ENCODE data around the gene TRMT1. TPM values are rescaled to one million over a fixed set of nuclear protein-coding genes. Genes with fewer than 3 reads are reported as not detected.
A peak's percentile ranks its signal among the peaks of the same experiment; 100 is the strongest.

Gene TRMT1
- total RNA-seq, 6 experiments from 2014 or later = 36.3 to 49.9 (median 39.6) TPM

DNA sequence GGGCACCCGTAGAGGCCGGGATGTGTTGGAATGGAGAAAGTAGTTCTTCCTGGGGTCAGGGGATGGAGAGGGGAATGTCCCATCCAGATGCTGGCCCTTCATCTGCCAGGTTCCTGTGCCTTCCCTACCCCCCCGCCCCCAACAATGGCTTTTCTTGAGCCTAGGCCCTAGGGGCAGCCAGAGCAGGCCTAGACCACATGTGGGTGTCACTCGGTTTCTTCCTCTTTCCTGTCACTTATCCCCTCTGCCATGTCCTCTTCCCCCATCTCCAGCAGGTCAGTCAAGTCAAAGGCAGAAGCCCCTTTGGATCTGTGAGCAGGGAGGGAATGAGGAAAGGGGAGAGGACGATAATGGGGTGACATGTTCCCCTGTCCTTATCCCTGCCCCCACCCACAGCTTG lies 50.3 kb downstream of the TRMT1 start:
- peaks cover 2% of the 10 kb centered on the region; the same call in 1 of the 2 replicates for H3K27me3 Mint-ChIP-seq (ENCODE audit: insufficient read depth)
- H3K9me3 Mint-ChIP-seq = no peaks in the 10 kb centered on the region
- H3K4me3 Mint-ChIP-seq = no peak overlapping the region
- H3K27ac Mint-ChIP-seq = no peak overlapping the region
- TF ChIP-seq, protein P1, sequence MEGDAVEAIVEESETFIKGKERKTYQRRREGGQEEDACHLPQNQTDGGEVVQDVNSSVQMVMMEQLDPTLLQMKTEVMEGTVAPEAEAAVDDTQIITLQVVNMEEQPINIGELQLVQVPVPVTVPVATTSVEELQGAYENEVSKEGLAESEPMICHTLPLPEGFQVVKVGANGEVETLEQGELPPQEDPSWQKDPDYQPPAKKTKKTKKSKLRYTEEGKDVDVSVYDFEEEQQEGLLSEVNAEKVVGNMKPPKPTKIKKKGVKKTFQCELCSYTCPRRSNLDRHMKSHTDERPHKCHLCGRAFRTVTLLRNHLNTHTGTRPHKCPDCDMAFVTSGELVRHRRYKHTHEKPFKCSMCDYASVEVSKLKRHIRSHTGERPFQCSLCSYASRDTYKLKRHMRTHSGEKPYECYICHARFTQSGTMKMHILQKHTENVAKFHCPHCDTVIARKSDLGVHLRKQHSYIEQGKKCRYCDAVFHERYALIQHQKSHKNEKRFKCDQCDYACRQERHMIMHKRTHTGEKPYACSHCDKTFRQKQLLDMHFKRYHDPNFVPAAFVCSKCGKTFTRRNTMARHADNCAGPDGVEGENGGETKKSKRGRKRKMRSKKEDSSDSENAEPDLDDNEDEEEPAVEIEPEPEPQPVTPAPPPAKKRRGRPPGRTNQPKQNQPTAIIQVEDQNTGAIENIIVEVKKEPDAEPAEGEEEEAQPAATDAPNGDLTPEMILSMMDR (IDR thresholded peaks at IDR 0.05) = no peak
- H3K4me1 Mint-ChIP-seq (ENCODE audit: low read depth) = peaks cover 16% of the 10 kb centered on the region
- DNase-seq = no peak
- H3K36me3 Mint-ChIP-seq (ENCODE audit: low read depth) = no peaks in the 10 kb centered on the region

DNA sequence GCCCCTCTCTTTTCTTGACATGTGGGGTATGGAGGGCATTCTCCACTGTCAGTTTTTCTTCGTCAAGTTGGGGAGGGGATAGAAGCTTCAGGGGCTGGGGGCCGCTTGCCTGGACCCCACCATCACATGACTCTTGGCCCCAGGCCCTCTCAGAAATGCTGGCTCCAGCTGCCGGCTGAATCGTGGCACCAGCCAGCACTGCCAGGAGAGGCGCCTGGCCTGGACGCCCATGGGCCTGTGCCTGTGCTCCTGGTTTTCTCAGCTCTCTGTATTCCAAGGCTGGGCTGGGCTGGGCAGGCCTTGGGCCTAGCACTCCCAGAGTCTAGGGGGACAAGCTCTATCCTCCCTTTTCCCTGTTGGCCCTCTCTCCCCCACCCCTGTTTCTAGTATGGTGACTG lies 52.4 kb downstream of the TRMT1 start:
- Mint-ChIP-seq H3K36me3 (ENCODE audit: low read depth) (no peaks in the 10 kb centered on the region), H3K9me3 (no peaks in the 10 kb centered on the region), H3K27me3 (ENCODE audit: insufficient read depth) (peaks cover 2% of the 10 kb centered on the region; the same call in 1 of the 2 replicates), H3K4me1 (ENCODE audit: low read depth) (peaks cover 36% of the 10 kb centered on the region), H3K27ac (no peak overlapping the region), H3K4me3 (no peak overlapping the region)
- DNase-seq = no peak
- TF ChIP-seq, protein P1 (IDR thresholded peaks at IDR 0.05) = no peak

DNA sequence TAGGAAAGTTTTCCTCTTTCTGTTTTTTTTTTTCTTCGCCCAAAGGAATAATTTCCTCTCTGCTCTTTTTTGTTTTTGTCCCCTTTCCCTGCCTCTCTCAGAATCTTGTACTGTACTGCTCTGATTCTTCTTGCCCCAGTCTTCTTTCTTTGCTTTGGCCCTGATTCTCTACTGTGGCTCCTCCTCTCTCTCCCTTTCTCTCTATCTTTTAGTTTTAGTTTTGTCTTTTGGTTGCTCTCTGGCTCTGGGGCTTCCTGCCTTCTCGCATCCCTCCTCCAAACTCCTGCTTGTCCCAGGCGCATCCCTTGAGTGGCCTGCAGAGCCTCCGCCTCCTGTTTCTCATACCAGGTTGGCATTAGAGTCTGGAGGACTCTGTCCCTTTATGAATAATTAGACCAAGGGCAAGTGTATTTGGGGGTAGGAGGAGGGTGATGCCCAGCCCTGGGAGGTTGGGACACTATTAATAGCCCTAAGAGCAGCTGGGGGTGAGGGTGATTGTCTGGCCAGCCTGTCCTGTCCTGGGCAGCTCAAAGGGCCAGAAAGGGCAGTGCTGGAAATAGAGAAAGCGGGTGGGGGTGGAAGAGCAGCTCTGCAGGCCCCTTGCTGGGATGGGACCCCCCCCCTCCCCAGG lies 53.0 kb downstream of the TRMT1 start:
- H3K36me3 Mint-ChIP-seq (ENCODE audit: low read depth) = no peaks in the 10 kb centered on the region
- H3K27me3 Mint-ChIP-seq (ENCODE audit: insufficient read depth) = peaks cover 2% of the 10 kb centered on the region; the same call in 1 of the 2 replicates
- H3K27ac Mint-ChIP-seq = peak overlapping the region; percentile 37
- no peak for DNase-seq
- no peak overlapping the region for H3K4me3 Mint-ChIP-seq
- TF ChIP-seq, protein P1 (IDR thresholded peaks at IDR 0.05) = no peak
- H3K9me3 Mint-ChIP-seq = no peaks in the 10 kb centered on the region
- peaks cover 41% of the 10 kb centered on the region for H3K4me1 Mint-ChIP-seq (ENCODE audit: low read depth)

DNA sequence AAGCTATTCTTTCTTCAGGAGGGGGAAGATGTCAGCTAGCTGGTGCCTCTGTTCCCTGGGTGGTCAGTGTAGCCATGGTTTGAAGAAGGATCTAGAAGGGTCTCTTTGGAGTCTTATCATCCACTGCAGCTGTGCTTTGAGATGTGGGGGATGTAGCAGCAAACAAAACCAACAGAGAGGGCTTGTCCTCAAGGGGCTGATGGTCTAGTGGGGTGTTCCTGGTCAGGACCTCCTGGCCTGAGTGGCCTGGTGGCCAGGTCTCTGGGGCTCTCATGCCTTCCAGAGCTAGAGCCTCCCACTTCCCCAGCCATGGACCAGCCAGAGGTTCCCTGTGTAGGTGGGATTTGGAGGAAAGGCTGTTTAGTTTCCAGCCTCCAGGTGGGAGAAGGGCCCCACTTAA lies 54.2 kb downstream of the TRMT1 start:
- H3K36me3 Mint-ChIP-seq (ENCODE audit: low read depth) = no peaks in the 10 kb centered on the region
- H3K4me1 Mint-ChIP-seq (ENCODE audit: low read depth) = peaks cover 52% of the 10 kb centered on the region
- H3K27me3 Mint-ChIP-seq (ENCODE audit: insufficient read depth) = peaks cover 3% of the 10 kb centered on the region; the same call in 1 of the 2 replicates
- H3K9me3 Mint-ChIP-seq = no peaks in the 10 kb centered on the region
- TF ChIP-seq, protein P1 (IDR thresholded peaks at IDR 0.05) = no peak
- no peak for DNase-seq
- H3K4me3 Mint-ChIP-seq = no peak overlapping the region
- H3K27ac Mint-ChIP-seq = no peak overlapping the region

DNA sequence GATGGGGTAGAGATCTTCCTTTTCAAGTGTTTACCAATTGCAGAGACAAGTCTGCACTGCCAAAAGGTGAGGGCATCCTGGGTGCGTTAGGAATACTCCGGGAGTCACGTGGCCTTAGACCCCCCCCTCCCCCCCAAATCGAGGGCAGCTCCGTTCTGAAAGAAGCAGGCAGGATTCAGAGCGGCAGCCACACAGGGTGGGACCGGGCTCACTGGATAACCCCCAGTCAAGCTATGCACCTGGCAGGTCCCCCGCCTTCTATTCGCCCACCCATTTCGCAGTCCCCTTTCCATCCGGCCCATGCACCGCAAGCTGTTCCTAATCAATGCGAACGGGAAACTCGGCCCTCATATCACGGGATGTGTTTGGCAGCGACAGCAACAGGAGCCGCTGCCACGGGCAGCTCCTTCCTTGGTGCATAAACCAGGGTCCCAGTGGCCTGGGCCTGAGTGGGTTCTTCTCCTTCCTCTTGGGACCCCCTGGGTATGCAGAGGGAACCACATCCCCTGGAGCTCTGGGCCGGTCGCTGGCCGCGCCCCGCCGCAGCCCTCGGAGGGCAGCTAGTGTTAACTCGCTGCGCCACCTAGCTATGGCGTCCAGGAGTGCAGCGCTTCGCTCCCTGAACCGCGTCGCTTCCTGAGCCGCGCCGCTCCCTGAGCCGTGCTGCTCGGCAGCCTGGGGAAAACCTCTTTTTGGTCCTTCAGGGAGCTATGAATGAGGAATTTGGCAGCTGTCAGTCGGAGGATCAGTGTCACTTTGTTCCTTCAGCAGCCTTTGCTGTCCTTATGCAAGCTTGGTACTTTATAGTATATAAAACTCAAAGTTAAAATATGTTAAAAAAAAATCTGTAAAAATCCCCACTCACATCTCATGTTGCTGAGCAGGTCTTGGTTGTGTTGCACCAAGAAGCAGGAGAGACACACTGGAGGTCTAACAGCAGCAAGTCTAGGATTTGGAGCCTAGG lies 55.3 kb downstream of the TRMT1 start:
- H3K4me1 Mint-ChIP-seq (ENCODE audit: low read depth) = peaks cover 62% of the 10 kb centered on the region
- peaks cover 3% of the 10 kb centered on the region; the same call in 1 of the 2 replicates for H3K27me3 Mint-ChIP-seq (ENCODE audit: insufficient read depth)
- no peaks in the 10 kb centered on the region for H3K9me3 Mint-ChIP-seq
- peak; percentile 48 for DNase-seq
- no peaks in the 10 kb centered on the region for H3K36me3 Mint-ChIP-seq (ENCODE audit: low read depth)
- TF ChIP-seq, protein P1 (IDR thresholded peaks at IDR 0.05) = peak; percentile 97
- peak overlapping the region; percentile 74 for H3K4me3 Mint-ChIP-seq
- peak overlapping the region; percentile 83 for H3K27ac Mint-ChIP-seq

Data from HFFc6 (cell line).